HG03565 (cell line): ENCODE measurements around the gene PIGL.
"Not testable (repeated sequence)": the region's sequence is repeated elsewhere in the genome, so short reads cannot be mapped to it uniquely, and the experiment has no call there.

Source experiments
- ATAC-seq: cut with Tn5 transposase; IDR thresholded peaks from one replicate; pipeline ENCODE4 v1.9.1; 2021; ENCODE audit warnings: mild to moderate bottlenecking, moderate library complexity; ENCODE audit not compliant: unreplicated experiment

Gene PIGL

DNA sequence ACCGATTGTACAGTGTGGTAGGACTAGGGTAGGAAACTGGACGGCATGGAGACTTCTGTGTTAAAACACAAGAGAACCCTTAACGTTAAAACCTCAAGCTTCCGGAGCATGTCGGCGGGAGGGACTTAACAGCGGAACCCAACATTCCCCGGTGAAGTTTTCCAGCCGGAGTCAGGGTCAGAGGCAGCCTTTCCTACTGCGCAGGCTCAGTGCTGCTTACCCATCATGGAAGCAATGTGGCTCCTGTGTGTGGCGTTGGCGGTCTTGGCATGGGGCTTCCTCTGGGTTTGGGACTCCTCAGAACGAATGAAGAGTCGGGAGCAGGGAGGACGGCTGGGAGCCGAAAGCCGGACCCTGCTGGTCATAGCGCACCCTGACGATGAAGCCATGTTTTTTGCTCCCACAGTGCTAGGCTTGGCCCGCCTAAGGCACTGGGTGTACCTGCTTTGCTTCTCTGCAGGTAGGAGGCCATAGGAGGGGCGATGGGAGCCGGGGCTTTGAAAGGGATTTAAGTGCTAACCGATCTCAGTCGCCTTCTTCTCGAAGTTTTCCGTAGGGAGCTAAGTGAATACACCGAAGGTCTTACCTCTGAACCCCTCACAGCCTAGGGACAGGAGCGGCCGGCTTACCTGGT lies at the start of gene PIGL:
Gene PIGL, plus strand, starts transcription at position 209 of the 634 bp plus-strand sequence. Its CDS starts 17 bp downstream, at position 226.
- ATAC-seq: no peak

DNA sequence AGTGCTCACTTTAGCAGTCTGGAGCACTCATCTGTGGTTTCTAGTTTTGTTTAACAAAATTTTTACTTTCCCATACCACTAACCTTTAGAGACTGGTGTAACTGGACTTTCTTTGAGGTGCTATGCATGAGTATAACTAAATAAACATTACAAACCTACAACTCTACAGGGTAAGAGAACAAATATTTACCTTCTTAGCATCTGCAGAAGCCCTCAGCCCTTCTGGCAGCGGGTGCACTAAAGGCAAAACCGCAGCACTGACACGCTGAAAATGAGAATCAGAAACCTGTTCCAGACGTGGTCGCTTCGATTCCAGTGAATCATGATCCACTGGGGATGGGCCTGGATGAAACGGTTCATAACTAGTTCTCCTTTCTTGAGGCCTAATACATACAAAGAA lies 45.4 kb upstream of the PIGL start:
- no peak for ATAC-seq

DNA sequence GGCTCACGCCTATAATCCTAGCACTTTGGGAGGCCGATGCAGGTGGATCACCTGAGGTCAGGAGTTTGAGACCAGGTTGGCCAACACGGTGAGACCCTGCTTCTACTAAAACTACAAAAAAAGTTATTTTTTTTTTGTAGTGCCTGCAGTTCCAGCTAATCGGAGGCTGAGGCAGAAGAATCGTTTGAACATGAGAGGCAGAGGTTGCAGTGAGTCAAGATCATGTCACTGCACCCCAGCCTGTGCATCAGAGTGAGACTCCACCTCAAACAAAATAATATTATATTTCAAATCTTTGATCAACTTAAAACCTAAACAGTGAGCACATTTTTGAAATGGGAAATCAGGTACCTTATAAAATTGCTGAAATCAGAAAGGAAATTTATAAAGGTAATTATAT lies 38.2 kb upstream of the PIGL start:
- no peak for ATAC-seq

GRCh38 chr17:16181581-16181980 lies 35.4 kb upstream of the PIGL start:
- ATAC-seq: no peak

GRCh38 chr17:16187642-16188041 lies 29.4 kb upstream of the PIGL start:
- no peak for ATAC-seq

GRCh38 chr17:16189791-16190348 lies 27.1 kb upstream of the PIGL start:
- no peak for ATAC-seq

DNA sequence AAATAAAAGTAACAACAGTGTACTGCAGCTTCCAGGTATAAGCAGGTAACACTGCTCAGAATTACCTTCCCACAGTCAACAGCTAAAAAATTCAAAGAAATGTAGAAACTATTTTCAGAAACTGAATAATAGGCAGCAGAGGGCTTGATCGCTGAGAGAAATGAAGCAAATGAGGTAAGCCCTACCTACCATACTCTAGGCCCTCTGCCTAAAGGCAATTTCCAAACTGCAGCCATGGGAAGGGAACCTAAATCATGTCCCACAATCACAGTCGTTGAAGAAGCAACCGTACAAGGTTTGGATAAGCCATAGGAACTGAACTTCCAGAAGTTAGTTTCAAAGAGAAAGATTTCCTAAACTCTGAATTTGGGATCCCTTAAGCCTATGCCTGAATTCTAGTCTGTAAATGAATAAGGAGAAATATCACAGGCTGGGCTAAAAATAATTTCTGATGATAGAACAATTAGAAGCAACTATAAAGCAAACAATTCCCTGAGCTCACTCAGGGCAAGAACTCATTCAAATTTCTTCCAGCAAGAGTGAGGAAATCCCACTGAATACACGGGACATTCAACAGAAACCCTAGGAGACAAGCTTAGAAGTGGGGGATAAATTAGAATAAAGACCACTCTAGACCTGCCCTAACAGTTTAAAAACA lies 26.2 kb upstream of the PIGL start:
- ATAC-seq: no peak

DNA sequence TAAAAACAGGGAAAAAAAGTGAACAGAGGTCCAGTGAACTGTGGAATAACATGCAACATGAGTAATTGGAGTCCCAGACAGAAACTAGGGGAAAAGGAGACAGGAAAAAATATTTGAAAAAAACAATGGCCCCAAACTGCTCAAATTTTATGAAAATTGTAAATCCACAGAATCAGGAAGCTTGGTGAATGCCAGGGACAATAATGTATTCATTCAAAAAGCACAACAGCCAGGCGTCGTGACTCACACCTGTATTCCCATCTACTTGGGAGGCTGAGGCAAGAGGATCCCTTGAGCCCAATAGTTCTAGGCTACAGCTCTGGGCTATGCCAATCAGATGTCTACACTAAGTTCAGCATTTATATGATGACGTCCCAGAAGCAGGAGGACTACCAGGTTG lies 25.4 kb upstream of the PIGL start:
- ATAC-seq: no peak

GRCh38 chr17:16194307-16194835 lies 22.6 kb upstream of the PIGL start:
- not testable (repeated sequence) for ATAC-seq

DNA sequence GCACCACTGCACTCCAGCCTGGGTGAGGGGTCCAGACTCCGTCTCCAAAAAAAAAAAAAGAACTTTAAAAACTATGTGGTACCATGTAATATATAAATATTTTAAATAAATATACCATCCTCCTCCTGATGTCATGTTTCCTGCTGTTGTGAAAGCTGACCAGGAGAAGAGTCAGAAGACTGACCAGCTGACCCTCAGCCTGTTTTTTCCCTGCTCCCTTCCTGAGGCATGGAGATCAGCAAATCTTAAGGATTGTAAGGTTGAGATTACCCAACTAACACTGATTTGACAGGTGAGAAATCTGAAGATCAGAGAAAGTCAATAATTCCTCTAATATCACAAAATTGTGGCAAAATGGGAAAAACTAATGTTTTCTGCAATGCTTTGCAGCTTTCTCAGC lies 19.7 kb upstream of the PIGL start:
- ATAC-seq: no peak

GRCh38 chr17:16199093-16199492 lies 17.9 kb upstream of the PIGL start:
- ATAC-seq: no peak

DNA sequence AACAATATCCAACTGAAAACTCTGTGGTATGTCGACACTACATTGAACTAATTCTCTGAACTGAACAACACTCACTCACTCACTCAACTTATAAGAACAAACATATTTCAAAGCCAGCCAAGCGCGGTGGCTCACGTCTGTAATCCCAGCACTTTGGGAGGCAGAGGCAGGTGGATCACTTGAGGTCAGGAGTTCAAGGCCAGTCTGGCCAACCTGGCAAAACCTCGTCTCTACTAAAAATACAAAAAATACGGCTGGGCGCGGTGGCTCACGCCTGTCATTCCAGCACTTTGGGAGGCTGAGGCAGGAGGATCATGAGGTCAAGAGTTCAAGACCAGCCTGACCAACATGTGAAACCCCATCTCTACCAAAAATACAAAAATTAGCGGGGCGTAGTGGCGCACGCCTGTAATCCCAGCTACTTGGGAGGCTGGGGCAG lies 15.3 kb upstream of the PIGL start:
- not testable (repeated sequence) for ATAC-seq

DNA sequence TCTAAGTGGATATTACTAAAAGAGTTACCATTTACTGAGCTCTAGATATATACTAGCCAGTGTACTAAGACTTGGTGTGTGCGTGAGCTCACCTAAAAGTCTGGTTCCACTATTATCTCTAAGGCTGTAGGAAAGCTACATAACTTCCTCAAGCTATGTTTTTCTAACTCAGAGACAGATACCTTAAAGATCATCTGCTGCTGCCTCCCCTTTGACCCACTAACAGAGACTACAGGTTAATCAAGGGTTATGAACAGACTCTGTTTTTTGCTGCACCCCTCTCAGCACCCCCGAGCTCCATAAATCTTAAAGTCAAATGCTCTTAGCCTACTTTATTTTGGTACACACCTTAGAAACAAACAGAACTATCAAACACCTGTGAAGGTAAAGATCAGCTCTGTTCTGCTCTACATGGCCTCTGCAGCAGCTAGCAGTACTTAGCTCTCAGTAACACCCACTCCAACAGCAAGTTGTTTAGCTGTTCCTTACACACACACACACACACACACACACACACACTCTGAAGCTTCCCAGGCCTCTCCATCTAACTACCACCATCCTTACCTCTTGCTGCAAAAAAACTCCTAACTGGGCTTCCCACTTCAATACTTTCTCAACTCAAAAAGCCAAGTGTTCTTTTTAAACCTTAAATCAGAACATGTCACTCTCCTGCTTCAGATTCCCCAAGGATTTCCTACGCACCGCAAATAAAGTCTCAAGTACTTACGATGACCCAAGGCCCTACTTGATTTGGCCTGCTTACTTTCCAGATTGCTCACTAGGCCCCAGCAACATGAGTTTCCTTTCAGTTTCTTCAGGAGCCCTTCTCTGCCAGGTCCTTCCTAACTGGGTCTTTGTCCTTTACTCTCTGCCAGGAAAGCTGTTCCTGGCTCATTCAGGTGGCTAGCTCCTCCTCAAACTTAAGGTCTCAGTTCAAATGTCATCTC lies 14.2 kb upstream of the PIGL start:
- ATAC-seq: not testable (repeated sequence)

DNA sequence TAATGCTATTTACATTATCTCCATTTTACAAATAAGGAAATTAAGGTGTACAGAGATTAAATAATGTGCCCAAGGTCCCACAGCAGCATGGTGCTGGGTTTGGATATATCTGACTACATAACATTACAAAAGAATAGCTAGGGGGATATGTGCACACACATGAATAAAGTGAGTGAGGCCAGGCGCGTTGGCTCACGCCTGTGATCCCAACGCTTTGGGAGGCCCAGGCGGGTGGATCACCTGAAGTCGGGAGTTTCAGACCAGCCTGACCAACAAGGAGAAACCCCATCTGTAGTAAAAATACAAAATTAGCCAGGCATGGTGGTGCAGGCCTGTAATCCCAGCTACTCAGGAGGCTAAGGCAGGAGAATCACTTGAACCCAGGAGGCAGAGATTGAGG lies 12.2 kb upstream of the PIGL start:
- ATAC-seq: not testable (repeated sequence)

- no peak for ATAC-seq
Observed at GRCh38 chr17:16211590-16211989, 5.4 kb upstream of the PIGL start.

GRCh38 chr17:16212793-16213192 lies 4.2 kb upstream of the PIGL start:
- no peak for ATAC-seq

DNA sequence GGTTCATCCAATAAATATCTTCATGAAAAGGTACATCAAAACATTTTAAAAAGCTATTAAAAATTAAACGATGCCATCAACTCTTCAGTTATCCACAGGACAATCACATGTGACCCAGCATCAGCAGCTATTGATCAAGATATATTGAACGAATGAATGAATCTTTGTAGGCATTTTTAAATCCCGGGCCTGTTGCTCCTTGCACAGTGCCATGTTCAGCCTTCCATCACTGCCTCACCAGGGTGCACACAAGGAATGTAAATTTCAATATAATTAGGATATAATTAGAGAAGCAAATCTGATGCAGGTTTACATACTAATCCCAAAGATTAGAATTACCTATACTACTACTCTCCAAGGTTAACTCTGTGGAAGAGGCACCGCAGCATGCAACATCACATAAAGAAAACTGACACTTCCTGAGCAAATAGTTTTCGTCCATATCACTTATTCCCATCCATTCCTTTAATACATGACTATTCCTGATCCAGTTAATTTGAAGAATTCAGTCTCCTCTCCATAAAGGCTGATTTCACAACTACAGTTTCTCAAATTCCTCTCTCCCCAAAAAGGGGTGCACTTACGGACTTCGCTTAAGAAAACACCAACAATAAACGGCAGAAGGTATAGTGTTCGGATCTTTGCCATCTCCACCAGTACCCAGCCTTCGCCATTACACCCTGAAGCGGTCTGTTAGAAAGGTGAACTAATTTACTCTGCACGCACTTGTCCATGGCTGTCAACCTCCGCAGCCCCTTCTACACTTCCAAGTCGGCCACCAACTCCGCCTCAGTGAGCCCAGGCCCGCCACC lies 2.6 kb upstream of the PIGL start:
- no peak for ATAC-seq

DNA sequence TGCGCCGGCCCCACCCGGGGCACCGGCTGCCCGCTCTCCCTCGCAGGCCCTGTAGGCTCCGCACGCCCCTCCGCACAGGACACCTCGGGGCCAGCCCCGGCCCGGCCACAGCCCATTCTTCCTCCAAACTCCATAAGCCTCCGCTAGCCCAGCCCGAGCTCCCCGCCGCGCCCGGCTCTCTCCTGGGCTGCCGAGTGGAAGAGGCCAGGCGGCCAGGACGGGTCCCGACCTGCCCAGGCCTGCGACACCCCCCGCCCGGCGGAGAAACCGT lies 2.1 kb upstream of the PIGL start:
- ATAC-seq: peak; percentile 20

DNA sequence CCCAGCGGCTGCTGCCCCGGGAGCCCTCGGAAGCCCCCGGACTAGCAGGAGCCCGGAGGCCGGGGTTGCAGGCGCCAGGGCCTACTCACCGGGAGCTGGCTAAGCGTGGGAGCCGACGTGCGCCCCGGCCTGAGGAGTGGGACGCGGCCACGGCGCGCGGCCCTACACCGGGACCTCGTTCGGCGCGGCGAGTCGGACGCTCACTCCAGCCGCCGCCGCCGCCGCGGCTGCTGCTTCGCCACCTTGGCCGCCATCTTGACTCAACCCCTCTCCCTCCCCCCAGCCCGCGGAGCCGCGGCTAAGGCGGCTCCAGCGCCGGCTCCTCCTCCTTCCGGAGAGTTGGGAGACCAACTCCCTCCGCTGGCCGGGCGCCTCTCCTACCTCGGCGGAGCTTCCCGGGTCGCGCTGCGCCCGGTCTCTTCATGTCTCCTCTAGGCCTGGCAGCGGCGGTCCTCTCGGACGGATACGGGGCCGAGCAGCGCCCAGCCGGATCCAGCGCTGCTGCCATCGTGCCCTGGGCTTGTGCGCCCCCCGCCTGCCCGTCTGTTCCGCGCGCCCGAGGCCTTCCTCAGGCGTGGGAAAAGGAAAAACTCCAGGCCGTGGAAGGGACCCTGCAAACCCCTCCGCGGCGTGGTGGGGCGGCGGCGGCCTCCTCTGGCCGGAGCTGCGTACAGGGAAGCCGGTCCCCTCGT lies 1.6 kb upstream of the PIGL start, which contains the start of gene NCOR1:
Gene NCOR1, minus strand, starts transcription at position 262 of the 692 bp plus-strand sequence. CDS start 20,965 bp downstream, outside the sequence.
- peak; percentile 64 for ATAC-seq

GRCh38 chr17:16215965-16216316 lies 1.1 kb upstream of the PIGL start:
- no peak for ATAC-seq
